ENCODE data around the gene LY9. TPM values are rescaled to one million over a fixed set of nuclear protein-coding genes. Genes with fewer than 3 reads are reported as not detected.
A peak's percentile ranks its signal among the peaks of the same experiment; 100 is the strongest.
"Not testable (repeated sequence)": the region's sequence is repeated elsewhere in the genome, so short reads cannot be mapped to it uniquely, and the experiment has no call there.

The LY9 gene
- total RNA-seq, 1 experiment from 2014 or later: not detected

- no peak overlapping the region for H3K4me3 Mint-ChIP-seq
- WGBS (ENCODE audit: extremely low coverage, insufficient read length, low lambda C conversion rate): no CpG with 5 or more reads among the region's 6 CpGs
- H3K56ac ChIP-seq (ENCODE audit: insufficient read length, low read depth, low read length): no peak overlapping the region
These were observed 70.8 kb downstream of the LY9 start for GRCh38 chr1:160866695-160867260.

GRCh38 chr1:160867651-160868050 lies 71.7 kb downstream of the LY9 start:
- not testable (repeated sequence) for H4K91ac ChIP-seq (ENCODE audit: insufficient read length, low read depth, low read length); H3K23me2 ChIP-seq (ENCODE audit: insufficient read length, low read depth, low read length, poor library complexity, severe bottlenecking); H3K36me3 Mint-ChIP-seq (ENCODE audit: insufficient read depth in 1 of 3, low read depth in 3 of 3); H3K9me3 Mint-ChIP-seq; H3K79me1 ChIP-seq (ENCODE audit: insufficient read depth, low read depth, low read length, poor library complexity, severe bottlenecking); H3K18ac ChIP-seq (ENCODE audit: insufficient read length, low read depth, low read length); H4K5ac ChIP-seq (ENCODE audit: insufficient read length, low read depth, low read length); H2BK5ac ChIP-seq (ENCODE audit: insufficient read length, low read length); DNase-seq; H3T11ph ChIP-seq (ENCODE audit: low read length); H3K56ac ChIP-seq (ENCODE audit: insufficient read length, low read depth, low read length); H3K27me3 ChIP-seq (ENCODE audit: insufficient read depth, low read length); H2BK15ac ChIP-seq (ENCODE audit: low read depth, low read length); H2BK12ac ChIP-seq (ENCODE audit: insufficient read length, low read depth, low read length); H4K8ac ChIP-seq (replicated peaks; ENCODE audit: insufficient read length, low read depth, low read length); H3K4me3 Mint-ChIP-seq; H2BK120ac ChIP-seq (ENCODE audit: low read depth, low read length, poor library complexity, severe bottlenecking); H3K23ac ChIP-seq (ENCODE audit: insufficient read length, low read depth, low read length); H3K9me3 ChIP-seq (ENCODE audit: control insufficient read depth, low read depth, low read length); H3K9ac ChIP-seq (ENCODE audit: extremely low read depth, insufficient read length, low read length); H2BK20ac ChIP-seq (ENCODE audit: low read depth, low read length, poor library complexity, severe bottlenecking); H3K4ac ChIP-seq (ENCODE audit: low read depth, low read length); H3K14ac ChIP-seq (ENCODE audit: insufficient read depth, low read length); H3K27ac ChIP-seq (ENCODE audit: insufficient read length, low read depth, low read length); H2AK5ac ChIP-seq (ENCODE audit: insufficient read length, low read length); H3K79me2 ChIP-seq (ENCODE audit: insufficient read depth, low read length); H4K20me1 ChIP-seq (ENCODE audit: control insufficient read depth, insufficient read depth, insufficient read length); H3K4me1 ChIP-seq (ENCODE audit: insufficient read depth, low read length); H2AFZ ChIP-seq (ENCODE audit: low read length); H3K4me2 ChIP-seq (ENCODE audit: insufficient read depth, insufficient read length, low read length); H3K27me3 Mint-ChIP-seq (ENCODE audit: low read depth)
- peaks cover 9 to 12% of the 10 kb centered on the region in 2 experiments for H3K4me1 Mint-ChIP-seq
- H3K27ac Mint-ChIP-seq: peak overlapping the region in 1 of 3 experiments; percentile 47; a peak in 1 of 7 replicates
- WGBS (ENCODE audit: extremely low coverage, insufficient read length, low lambda C conversion rate): no CpG with 5 or more reads among the region's 4 CpGs

More at GRCh38 chr1:160866695-160867260, 70.8 kb downstream of the LY9 start:
- no peaks in the 10 kb centered on the region for H3K4me1 ChIP-seq (ENCODE audit: insufficient read depth, low read length)
- H3K27ac Mint-ChIP-seq: no peak overlapping the region
- no peaks in the 10 kb centered on the region for H4K20me1 ChIP-seq (ENCODE audit: control insufficient read depth, insufficient read depth, insufficient read length)
- no peaks in the 10 kb centered on the region for H3K79me2 ChIP-seq (ENCODE audit: insufficient read depth, low read length)
- H3K27me3 ChIP-seq (ENCODE audit: insufficient read depth, low read length): no peaks in the 10 kb centered on the region
- H2AK5ac ChIP-seq (ENCODE audit: insufficient read length, low read length): no peak overlapping the region
- H3K18ac ChIP-seq (ENCODE audit: insufficient read length, low read depth, low read length): no peak overlapping the region
- H4K5ac ChIP-seq (ENCODE audit: insufficient read length, low read depth, low read length): no peak overlapping the region
- no peak overlapping the region for H2BK12ac ChIP-seq (ENCODE audit: insufficient read length, low read depth, low read length)
- H3K14ac ChIP-seq (ENCODE audit: insufficient read depth, low read length): no peak overlapping the region
- no peak overlapping the region for H2BK20ac ChIP-seq (ENCODE audit: low read depth, low read length, poor library complexity, severe bottlenecking)
- peaks cover 3% of the 10 kb centered on the region; the same call in 1 of the 2 replicates for H3K27me3 Mint-ChIP-seq (ENCODE audit: low read depth)
- peaks cover 8 to 11% of the 10 kb centered on the region in 2 experiments for H3K4me1 Mint-ChIP-seq
- H2BK120ac ChIP-seq (ENCODE audit: low read depth, low read length, poor library complexity, severe bottlenecking): no peak overlapping the region
- no peak overlapping the region for H2BK5ac ChIP-seq (ENCODE audit: insufficient read length, low read length)
- TF ChIP-seq CTCF (conservative IDR thresholded peaks at IDR 0.05): no peak
- no peak for DNase-seq
- H3K23me2 ChIP-seq (ENCODE audit: insufficient read length, low read depth, low read length, poor library complexity, severe bottlenecking): no peaks in the 10 kb centered on the region
- no peak overlapping the region for H2AFZ ChIP-seq (ENCODE audit: low read length)
- H3K9ac ChIP-seq (ENCODE audit: extremely low read depth, insufficient read length, low read length): no peak overlapping the region
- no peak overlapping the region for H3K27ac ChIP-seq (ENCODE audit: insufficient read length, low read depth, low read length)
- no peak overlapping the region for H3K4ac ChIP-seq (ENCODE audit: low read depth, low read length)
- H3K79me1 ChIP-seq (ENCODE audit: insufficient read depth, low read depth, low read length, poor library complexity, severe bottlenecking): no peaks in the 10 kb centered on the region
- no peak overlapping the region for H3T11ph ChIP-seq (ENCODE audit: low read length)
- H3K4me2 ChIP-seq (ENCODE audit: insufficient read depth, insufficient read length, low read length): no peak overlapping the region
- no peaks in the 10 kb centered on the region for H3K9me3 Mint-ChIP-seq
- H3K9me3 ChIP-seq (ENCODE audit: control insufficient read depth, low read depth, low read length): no peaks in the 10 kb centered on the region
- H3K23ac ChIP-seq (ENCODE audit: insufficient read length, low read depth, low read length): no peak overlapping the region
- no peak overlapping the region for H4K91ac ChIP-seq (ENCODE audit: insufficient read length, low read depth, low read length)
- H4K8ac ChIP-seq (replicated peaks; ENCODE audit: insufficient read length, low read depth, low read length): no peak overlapping the region
- H2BK15ac ChIP-seq (ENCODE audit: low read depth, low read length): no peak overlapping the region
- H3K36me3 Mint-ChIP-seq (ENCODE audit: insufficient read depth in 1 of 3, low read depth in 3 of 3): no peaks in the 10 kb centered on the region
